Keratinocyte (primary cell): ENCODE data around the gene ZNF454. TPM values are rescaled to one million over a fixed set of nuclear protein-coding genes. Genes with fewer than 3 reads are reported as not detected.

Experiments
- DNase-seq: peaks from one replicate; pipeline ENCODE4 v3.0.0-alpha.2; 2011; ENCODE audit warnings: low read depth, missing footprints, low spot score
- FAIRE-seq: peaks from 2 replicates; lab custom pipeline; 2011; peaks lifted over from hg19 to GRCh38; lab: Jason Lieb, UNC
- H2AFZ ChIP-seq: 2 replicates; pipeline ENCODE4 v1.6.0; 2012; ENCODE audit warnings: low read length, control low read depth, inconsistent platforms; ENCODE audit not compliant: control insufficient read depth
- H3K27ac ChIP-seq: 2 replicates; pipeline ENCODE4 v1.5.1; 2011; ENCODE audit warnings: low read length; ENCODE audit not compliant: control insufficient read depth, insufficient read depth
- H3K27me3 ChIP-seq: 3 replicates; pipeline ENCODE4 v1.6.0; 2011; ENCODE audit warnings: low read length; ENCODE audit not compliant: control insufficient read depth, insufficient read depth; ENCODE audit errors: extremely low read depth
- H3K36me3 ChIP-seq, 2 experiments: 2 replicates in 1 of 2; 3 replicates in 1 of 2; pipeline ENCODE4 v1.5.1; 2011; ENCODE audit warnings: low read length in 2 of 2, mild to moderate bottlenecking in 1 of 2; ENCODE audit not compliant: control insufficient read depth in 2 of 2, insufficient read depth in 2 of 2; ENCODE audit errors: extremely low read depth in 1 of 2
- H3K4me1 ChIP-seq: 3 replicates; pipeline ENCODE4 v1.5.1; 2011; ENCODE audit warnings: low read length; ENCODE audit not compliant: control insufficient read depth, insufficient read depth; ENCODE audit errors: extremely low read depth
- H3K4me2 ChIP-seq: 3 replicates; pipeline ENCODE4 v1.6.0; 2011; ENCODE audit warnings: low read depth, low read length; ENCODE audit not compliant: control insufficient read depth, insufficient read depth; ENCODE audit errors: extremely low read depth
- H3K4me3 ChIP-seq, 3 experiments: fragments of 200-600 bp in 1 of 3; sonication (generic) in 1 of 3; 2 replicates in 2 of 3; 3 replicates in 1 of 3; pipeline ENCODE4 v1.5.1; 2011 to 2016; ENCODE audit warnings: low read length in 3 of 3, mild to moderate bottlenecking in 3 of 3, control low read depth in 2 of 3, inconsistent platforms in 1 of 3, low read depth in 1 of 3, mixed read lengths in 1 of 3, mixed run types in 1 of 3, moderate library complexity in 1 of 3; ENCODE audit not compliant: control insufficient read depth in 2 of 3, insufficient read depth in 2 of 3; ENCODE audit errors: extremely low read depth in 1 of 3
- H3K79me2 ChIP-seq: 2 replicates; pipeline ENCODE4 v1.6.0; 2012; ENCODE audit warnings: low read length; ENCODE audit not compliant: control insufficient read depth, insufficient read depth
- H3K9ac ChIP-seq: 3 replicates; pipeline ENCODE4 v1.6.0; 2011; ENCODE audit warnings: low read length; ENCODE audit not compliant: control insufficient read depth, insufficient read depth; ENCODE audit errors: extremely low read depth
- H3K9me1 ChIP-seq: 3 replicates; pipeline ENCODE4 v1.6.0; 2011; ENCODE audit warnings: low read length; ENCODE audit not compliant: control insufficient read depth, insufficient read depth; ENCODE audit errors: extremely low read depth
- H3K9me3 ChIP-seq: 2 replicates; pipeline ENCODE4 v1.5.1; 2012; ENCODE audit warnings: low read depth, low read length; ENCODE audit not compliant: control insufficient read depth
- H4K20me1 ChIP-seq: 3 replicates; pipeline ENCODE4 v1.6.0; 2011; ENCODE audit warnings: low read length; ENCODE audit not compliant: control insufficient read depth, insufficient read depth; ENCODE audit errors: extremely low read depth
- CTCF ChIP-seq, 3 experiments: IDR thresholded peaks in 1 of 3; conservative IDR thresholded peaks in 1 of 3; optimal IDR thresholded peaks in 1 of 3; 2 replicates in 2 of 3; 3 replicates in 1 of 3; pipeline versions ENCODE3 to v1.5.1; 2011; ENCODE audit warnings: low read length in 3 of 3, mild to moderate bottlenecking in 3 of 3, moderate library complexity in 2 of 3, control low read depth in 1 of 3, inconsistent platforms in 1 of 3; ENCODE audit not compliant: insufficient read depth in 2 of 3; ENCODE audit errors: extremely low read depth in 1 of 3
- EZH2 ChIP-seq: IDR thresholded peaks from one replicate; pipeline ENCODE4 v1.6.1; 2012; ENCODE audit warnings: inconsistent platforms, mild to moderate bottlenecking, low read length, moderate library complexity
- dilution Hi-C: fragments of 300-500 bp; cut with MboI; formaldehyde crosslinking; loops from one replicate; pipeline ENCODE4 v1.7.0; 2020; ENCODE audit warnings: low sequenced_read_pairs; ENCODE audit not compliant: extremely low pct_ligation_motif_present
- polyA plus RNA-seq, 5 experiments: library from polyadenylated mRNA; depleted of rRNA in 3 of 5; stranded (reverse) in 3 of 5; stranded (forward) in 1 of 5; unstranded in 1 of 5; fragments of >200 nt; gene quantifications; 1 replicate in 1 of 5; 2 replicates in 3 of 5; 3 replicates in 1 of 5; pipeline versions ENCODE4 v1.2.1 to v1.2.3, GENCODE V29; 2011 to 2012; ENCODE audit warnings: missing spikeins in 2 of 5, low read depth in 1 of 5, low replicate concordance in 1 of 5

ZNF454 gene
- polyA plus RNA-seq, 1 donor (not counting 4 experiments of a cell fraction or from before 2014, with no cell fraction given): 0.08 TPM

GRCh38 chr5:178990491-178990890 lies 49.5 kb downstream of the ZNF454 start:
- H3K9me1 ChIP-seq: no peaks in the 10 kb centered on the region
- H3K4me1 ChIP-seq: no peaks in the 10 kb centered on the region
- no peak overlapping the region for H3K27ac ChIP-seq
- TF ChIP-seq CTCF (optimal IDR thresholded peaks at IDR 0.05 in 1 of 3, IDR thresholded peaks at IDR 0.05 in 1 of 3, conservative IDR thresholded peaks at IDR 0.05 in 1 of 3; ENCODE audit: extremely low read depth in 1 of 3, insufficient read depth in 2 of 3, low read length in 3 of 3) (no peak), EZH2 (no peak)
- FAIRE-seq (no peak), DNase-seq (no peak)
- dilution Hi-C loops: no loop called here
- no peak overlapping the region for H3K4me2 ChIP-seq
- peaks cover 14% of the 10 kb centered on the region for H3K27me3 ChIP-seq
- no peak overlapping the region for H3K4me3 ChIP-seq
- H4K20me1 ChIP-seq: no peaks in the 10 kb centered on the region
- H3K9ac ChIP-seq: no peak overlapping the region
- H3K9me3 ChIP-seq: peaks cover 18% of the 10 kb centered on the region
- no peaks in the 10 kb centered on the region for H3K36me3 ChIP-seq
- H2AFZ ChIP-seq: no peak overlapping the region
- H3K79me2 ChIP-seq: no peaks in the 10 kb centered on the region

GRCh38 chr5:178991190-178992145 lies 50.5 kb downstream of the ZNF454 start:
- Histone ChIP-seq H3K4me1 (no peaks in the 10 kb centered on the region), H2AFZ (no peak overlapping the region), H3K36me3 (no peaks in the 10 kb centered on the region), H3K9ac (no peak overlapping the region), H3K79me2 (no peaks in the 10 kb centered on the region), H3K4me3 (no peak overlapping the region), H3K27ac (no peak overlapping the region), H3K27me3 (peaks cover 14% of the 10 kb centered on the region), H3K4me2 (no peak overlapping the region), H4K20me1 (no peaks in the 10 kb centered on the region), H3K9me3 (peaks cover 11% of the 10 kb centered on the region), H3K9me1 (no peaks in the 10 kb centered on the region)
- no peak for DNase-seq
- dilution Hi-C loops: no loop called here
- TF ChIP-seq EZH2 (no peak), CTCF (optimal IDR thresholded peaks at IDR 0.05 in 1 of 3, IDR thresholded peaks at IDR 0.05 in 1 of 3, conservative IDR thresholded peaks at IDR 0.05 in 1 of 3; ENCODE audit: extremely low read depth in 1 of 3, insufficient read depth in 2 of 3, low read length in 3 of 3) (no peak)
- FAIRE-seq: no peak
